ENCODE data around the gene MBTD1. TPM values are rescaled to one million over a fixed set of nuclear protein-coding genes. Genes with fewer than 3 reads are reported as not detected.

MBTD1 gene
- total and polyA plus RNA-seq, 2 of the 8 experiments (the other 6 are each of a cell fraction or from before 2014, with no cell fraction given): 20.3 to 51.4 TPM

DNA sequence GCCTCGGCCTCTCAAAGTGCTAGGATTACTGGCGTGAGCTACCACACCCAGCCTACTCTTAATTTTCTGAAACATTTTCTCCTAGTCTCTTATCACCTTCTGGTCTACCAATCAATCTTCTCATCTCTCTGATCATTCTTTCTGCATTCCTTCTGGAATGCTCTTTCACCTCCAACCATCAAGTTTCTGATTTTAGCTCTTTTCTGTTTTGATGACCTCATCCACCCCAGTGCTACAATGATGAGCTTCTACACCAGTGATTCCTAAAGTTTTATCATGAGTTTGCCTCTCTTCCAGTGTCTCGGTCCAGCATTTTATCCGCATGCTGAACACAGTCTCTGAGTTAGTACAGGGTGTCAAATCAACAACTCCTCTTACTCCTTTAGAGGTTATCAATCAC is 62.1 kb downstream of the MBTD1 start:
- Histone ChIP-seq H2BK120ac (replicated peaks; ENCODE audit: low read depth, low read length) (no peak overlapping the region), H3K4me1 (replicated peaks in 1 of 4; ENCODE audit: control insufficient read depth in 3 of 4, insufficient read depth in 4 of 4, low read length in 3 of 4) (no peaks in the 10 kb centered on the region), H3K36me3 (ENCODE audit: control insufficient read depth in 2 of 4, insufficient read depth in 4 of 4, low read length in 3 of 4) (peaks cover 17 to 80% (median 46%) of the 10 kb centered on the region in 4 experiments), H3K27ac (ENCODE audit: low read depth, low read length) (no peak overlapping the region), H3K9ac (replicated peaks in 1 of 4; ENCODE audit: extremely low read depth in 1 of 4, low read depth in 3 of 4, low read length in 3 of 4) (no peak overlapping the region), H3K4ac (replicated peaks; ENCODE audit: insufficient read length, low read depth, low read length) (no peak overlapping the region), H2AFZ (ENCODE audit: low read length) (no peak overlapping the region), H3K56ac (replicated peaks; ENCODE audit: insufficient read length, low read depth, low read length) (no peak overlapping the region), H3K27me3 (replicated peaks in 1 of 4; ENCODE audit: control insufficient read depth in 3 of 4, extremely low read depth in 1 of 4, insufficient read depth in 3 of 4, low read length in 3 of 4) (no peaks in the 10 kb centered on the region), H3K4me2 (ENCODE audit: insufficient read depth in 1 of 2, low read depth in 2 of 2, low read length in 2 of 2) (no peak overlapping the region), H2BK20ac (ENCODE audit: low read length) (no peak overlapping the region), H4K8ac (ENCODE audit: extremely low read depth, insufficient read depth, low read length) (no peak overlapping the region), H3K23me2 (ENCODE audit: low read depth, low read length) (no peaks in the 10 kb centered on the region), H3K18ac (ENCODE audit: extremely low read depth, low read length) (no peak overlapping the region), H3K79me2 (ENCODE audit: control insufficient read depth in 1 of 2, insufficient read depth in 2 of 2, low read length in 2 of 2) (no peaks in the 10 kb centered on the region), H3K79me1 (ENCODE audit: low read depth, low read length) (no peaks in the 10 kb centered on the region), H2BK12ac (ENCODE audit: low read depth, low read length) (no peak overlapping the region), H2BK5ac (ENCODE audit: low read depth, low read length) (no peak overlapping the region), H3K14ac (ENCODE audit: insufficient read length) (no peak overlapping the region), H3K4me3 (ENCODE audit: extremely low read depth in 1 of 4, insufficient read depth in 2 of 4, low read depth in 3 of 4, low read length in 4 of 4) (no peak overlapping the region), H2BK15ac (ENCODE audit: low read length) (no peak overlapping the region), H4K5ac (ENCODE audit: insufficient read length, low read depth, low read length) (no peak overlapping the region), H2AK5ac (ENCODE audit: low read depth, low read length) (no peak overlapping the region), H3K9me3 (ENCODE audit: insufficient read depth in 2 of 2, low read depth in 1 of 2, low read length in 1 of 2) (no peaks in the 10 kb centered on the region), H4K20me1 (replicated peaks in 1 of 2; ENCODE audit: control insufficient read depth in 1 of 2, insufficient read depth in 2 of 2, low read length in 2 of 2) (no peaks in the 10 kb centered on the region), H3K23ac (ENCODE audit: insufficient read length) (no peak overlapping the region), H4K91ac (replicated peaks; ENCODE audit: insufficient read length, low read length) (no peak overlapping the region)
- 92% methylated on average over 3 of the region's 4 CpGs; no CpG with 5 or more reads in 1 of the 2 experiments for WGBS, 2 experiments (ENCODE audit: extremely low coverage in 1 of 2, insufficient coverage in 1 of 2, insufficient read length in 1 of 2, insufficient replicate concordance in 2 of 2, low coverage in 1 of 2, low lambda C conversion rate in 2 of 2, missing lambda C conversion rate in 1 of 2)
- DNase-seq (ENCODE audit: low read depth in 1 of 2, low spot score in 2 of 2) (no peak), FAIRE-seq (no peak)
- POLR2A ChIA-PET (ENCODE audit: partially characterized antibody): interaction anchor here (0.8 to 1.3 kb wide), 3 partner anchors 13 to 33 kb away, joined by 3 read pairs; no protein-coding TSS in a partner anchor
- CTCF ChIA-PET (ENCODE audit: partially characterized antibody): no interaction called here
- TF ChIP-seq HDAC2 (IDR thresholded peaks at IDR 0.05; ENCODE audit: borderline replicate concordance in 1 of 2, low read depth in 2 of 2, low read length in 2 of 2) (no peak), GTF2F1 (IDR thresholded peaks at IDR 0.05; ENCODE audit: borderline replicate concordance, low read depth, low read length) (no peak), SUZ12 (IDR thresholded peaks at IDR 0.05; ENCODE audit: low read length) (no peak)
